ENCODE results near the gene SMIM17.
"Not testable (repeated sequence)": the region's sequence is repeated elsewhere in the genome, so short reads cannot be mapped to it uniquely, and the experiment has no call there.

The SMIM17 gene

GRCh38 chr19:56643460-56643955 is 549 bp downstream of the SMIM17 start:
- Histone ChIP-seq H3K27ac (no peak overlapping the region), H3K4me3 (no peak overlapping the region)

GRCh38 chr19:56654151-56654550 is 11.2 kb downstream of the SMIM17 start:
- H3K27ac ChIP-seq: no peak overlapping the region
- H3K4me3 ChIP-seq: no peak overlapping the region

GRCh38 chr19:56660381-56661107 is 17.6 kb downstream of the SMIM17 start:
- Histone ChIP-seq H3K27ac (no peak overlapping the region), H3K4me3 (no peak overlapping the region)

GRCh38 chr19:56661248-56661647 is 18.3 kb downstream of the SMIM17 start:
- Histone ChIP-seq H3K4me3 (no peak overlapping the region), H3K27ac (no peak overlapping the region)

- H3K4me3 ChIP-seq: no peak overlapping the region
- H3K27ac ChIP-seq: no peak overlapping the region
Observed at GRCh38 chr19:56663931-56664500, 21.1 kb downstream of the SMIM17 start.

GRCh38 chr19:56664511-56664910 is 21.6 kb downstream of the SMIM17 start:
- no peak overlapping the region for H3K27ac ChIP-seq
- H3K4me3 ChIP-seq: no peak overlapping the region

- no peak overlapping the region for H3K4me3 ChIP-seq
- no peak overlapping the region for H3K27ac ChIP-seq
Observed at GRCh38 chr19:56667311-56667870, 24.4 kb downstream of the SMIM17 start.

GRCh38 chr19:56668676-56669075 is 25.7 kb downstream of the SMIM17 start:
- Histone ChIP-seq H3K27ac (no peak overlapping the region), H3K4me3 (no peak overlapping the region)

GRCh38 chr19:56670401-56670960 is 27.5 kb downstream of the SMIM17 start:
- peak overlapping the region in 1 of 7 experiments; percentile 38 for H3K4me3 ChIP-seq
- no peak overlapping the region for H3K27ac ChIP-seq

- H3K27ac ChIP-seq: peak overlapping the region in 3 of 21 experiments; percentile 5 to 54 (median 51)
Observed at GRCh38 chr19:56670961-56671612, 28.1 kb downstream of the SMIM17 start.

GRCh38 chr19:56671613-56671994 is 28.6 kb downstream of the SMIM17 start, which contains the start of gene ZNF835:
ZNF835 (minus strand) TSS chr19:56671757; CDS start chr19:56665198, 6,559 bp downstream.
- Histone ChIP-seq H3K27ac (peak within 1 kb of the TSS in 3 of 21 experiments; percentile 5 to 54 (median 51)), H3K4me3 (peak within 1 kb of the TSS; percentile 23 to 49 (median 38))

More at GRCh38 chr19:56670961-56671612, 28.1 kb downstream of the SMIM17 start:
- peak overlapping the region; percentile 23 to 49 (median 38) for H3K4me3 ChIP-seq

GRCh38 chr19:56672610-56673009 is 29.7 kb downstream of the SMIM17 start:
- not testable (repeated sequence) for H3K4me3 ChIP-seq, H3K27ac ChIP-seq

- Histone ChIP-seq H3K4me3 (no peak overlapping the region), H3K27ac (no peak overlapping the region)
Observed at GRCh38 chr19:56678205-56678604, 35.2 kb downstream of the SMIM17 start.

GRCh38 chr19:56681702-56682101 is 38.7 kb downstream of the SMIM17 start:
- Histone ChIP-seq H3K27ac (no peak overlapping the region), H3K4me3 (no peak overlapping the region)

- H3K4me3 ChIP-seq: no peak overlapping the region
- no peak overlapping the region for H3K27ac ChIP-seq
Observed at GRCh38 chr19:56683116-56683515, 40.2 kb downstream of the SMIM17 start.

- no peak overlapping the region for H3K27ac ChIP-seq
- no peak overlapping the region for H3K4me3 ChIP-seq
Observed at GRCh38 chr19:56687031-56687430, 44.1 kb downstream of the SMIM17 start.

GRCh38 chr19:56689198-56689597 is 46.2 kb downstream of the SMIM17 start:
- Histone ChIP-seq H3K4me3 (no peak overlapping the region), H3K27ac (no peak overlapping the region)

- no peak overlapping the region for H3K27ac ChIP-seq
- H3K4me3 ChIP-seq: no peak overlapping the region
Observed at GRCh38 chr19:56690670-56691069, 47.7 kb downstream of the SMIM17 start.

GRCh38 chr19:56692206-56692895 is 49.4 kb downstream of the SMIM17 start:
- no peak overlapping the region for H3K4me3 ChIP-seq
- H3K27ac ChIP-seq: no peak overlapping the region

All from skin epidermis (tissue), 12 donors.